Activated gamma-delta T cell treated with anti-CD3 and anti-CD28 coated beads, Interleukin-2, amount 50 U/mL, for 16 hours (primary cell): ENCODE measurements around the gene MEFV.
"Not testable (repeated sequence)": the region's sequence is repeated elsewhere in the genome, so short reads cannot be mapped to it uniquely, and the experiment has no call there.

Experiments
- DNase-seq: peaks from one replicate; pipeline ENCODE4 v3.0.0-alpha.2; 2020; ENCODE audit warnings: low read depth

MEFV gene

DNA sequence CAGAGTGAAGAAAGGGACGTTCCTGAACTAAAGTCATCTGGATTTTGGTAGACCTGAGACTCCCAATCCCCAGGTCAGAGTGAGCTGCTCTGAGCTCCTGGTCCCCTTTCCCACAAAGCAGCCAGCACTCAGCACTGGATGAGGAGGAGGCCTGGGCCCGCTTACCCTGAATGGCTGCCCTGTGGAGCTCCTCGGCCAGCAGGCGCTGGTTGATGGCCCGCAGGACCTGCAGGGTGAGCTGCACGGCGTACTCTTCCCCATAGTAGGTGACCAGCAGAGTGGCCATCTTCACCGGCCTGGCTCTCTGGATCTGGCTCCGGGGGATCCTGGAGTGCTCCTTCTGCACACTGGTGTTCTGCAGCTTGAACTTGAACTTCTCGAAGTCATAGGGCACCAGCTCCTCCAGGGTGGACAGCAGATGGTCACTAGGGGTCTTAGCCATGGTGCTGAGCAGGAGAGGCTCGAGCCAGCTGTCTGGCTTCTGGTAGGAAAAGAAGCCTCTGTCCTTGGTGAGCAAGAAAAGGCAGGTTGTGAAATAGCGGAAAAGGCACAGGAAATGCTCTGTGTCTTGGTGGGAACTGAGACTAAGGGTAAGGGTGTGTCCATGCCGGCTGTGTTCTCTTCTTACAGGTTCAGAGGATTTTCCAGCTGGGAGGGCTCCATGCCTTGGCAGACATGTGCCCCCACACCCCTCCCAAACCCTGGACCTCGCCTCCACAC is at the start of gene MEFV:
Gene MEFV, minus strand, starts transcription at position 488 of the 720 bp plus-strand sequence. Its CDS starts 46 bp downstream, at position 442.
- no peak for DNase-seq

DNA sequence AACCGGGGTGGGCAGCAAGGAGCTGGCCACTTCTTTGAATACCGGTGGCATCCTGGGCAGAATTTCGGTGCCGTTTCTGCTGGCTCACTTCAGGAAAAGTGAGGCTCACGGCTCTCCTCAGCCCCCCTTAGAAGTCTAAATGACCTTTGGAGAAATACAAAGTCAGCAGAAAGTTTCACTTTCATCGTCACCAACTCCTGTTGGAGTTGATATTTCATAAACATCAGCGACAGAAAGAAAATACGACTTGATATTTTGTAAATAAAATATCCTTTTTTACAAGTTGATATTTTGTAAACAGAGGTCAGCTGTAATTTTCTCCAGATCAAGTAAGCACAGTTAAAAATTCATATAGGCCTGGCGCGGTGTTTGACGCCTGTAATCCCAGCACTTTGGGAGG is 49.6 kb upstream of the MEFV start:
- no peak for DNase-seq

DNA sequence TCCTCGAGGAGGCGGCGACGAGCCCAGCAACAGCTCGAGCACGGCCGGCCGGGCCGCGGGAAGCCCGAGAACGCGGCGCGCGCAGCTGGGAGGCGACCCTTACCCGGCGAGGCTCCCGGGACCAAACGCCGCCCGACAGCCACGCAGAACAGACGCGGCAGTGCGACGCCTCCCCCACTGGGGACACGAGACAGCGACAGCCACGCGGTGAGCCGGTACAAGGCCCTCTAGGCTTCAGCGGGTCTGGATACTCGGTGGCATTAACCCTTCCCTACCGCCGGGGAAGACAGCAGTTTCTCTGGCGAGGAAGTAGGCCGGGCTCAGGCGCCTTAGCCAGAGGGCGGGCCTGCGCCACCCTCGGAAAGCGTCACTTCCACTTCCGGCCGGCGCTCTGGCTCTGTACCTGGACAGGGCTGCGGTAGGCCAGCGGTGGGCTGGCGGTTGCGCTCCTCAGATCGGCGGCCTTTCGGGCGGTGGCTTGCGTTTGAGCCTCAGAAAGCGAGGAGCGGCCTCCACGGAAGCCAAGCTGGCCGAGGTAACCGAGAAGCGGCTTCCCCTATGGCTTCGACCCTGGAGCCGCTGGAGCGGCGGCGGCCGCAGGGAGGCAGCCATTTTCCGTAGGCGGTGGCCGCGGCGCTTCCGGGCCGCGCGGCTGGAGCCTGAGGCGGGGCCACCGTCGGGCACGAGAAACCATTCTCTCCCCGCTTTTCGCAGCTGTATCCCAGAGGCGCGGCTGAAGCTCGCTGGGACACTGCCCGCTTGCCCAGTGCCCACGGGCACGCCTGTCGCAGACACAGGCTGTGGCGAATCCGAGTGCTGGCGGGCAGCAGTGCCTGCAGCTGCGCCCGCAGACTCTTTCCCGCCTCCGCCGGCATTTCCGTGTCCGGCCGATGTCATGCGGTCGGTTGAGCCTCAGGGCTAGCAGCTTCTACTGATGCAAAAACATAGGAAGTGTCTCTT is 49.0 kb upstream of the MEFV start, which contains the start of the genes TIGD7 and ZNF75A:
Gene TIGD7, minus strand, starts transcription at position 322 of the 960 bp plus-strand sequence. CDS start 4,816 bp downstream, outside the sequence.
Gene ZNF75A, plus strand, starts transcription at position 389 of the 960 bp plus-strand sequence. CDS start 2,932 bp downstream, outside the sequence.
- peak; percentile 62 for DNase-seq

DNA sequence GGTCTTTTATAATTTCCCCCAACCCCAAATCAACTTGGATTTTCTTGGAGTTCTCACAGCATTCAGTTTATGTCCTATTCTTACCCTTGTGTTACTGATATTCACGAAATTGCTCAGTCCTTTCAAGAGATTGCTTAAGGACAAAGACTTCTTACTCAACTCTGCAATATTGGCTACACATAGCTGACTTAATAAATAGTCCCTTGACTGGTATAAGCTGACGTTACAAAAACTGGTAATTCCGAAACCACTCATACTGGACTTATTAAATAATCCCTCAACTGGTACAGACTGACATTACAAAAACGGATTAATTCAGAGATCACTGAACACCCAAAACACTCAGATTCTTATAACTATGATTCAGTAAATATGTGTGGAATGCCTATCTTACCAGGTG is 47.9 kb upstream of the MEFV start:
- DNase-seq, result no peak

- DNase-seq, result no peak
These were observed 39.4 kb upstream of the MEFV start for GRCh38 chr16:3295783-3296182.

GRCh38 chr16:3295209-3295608 is 38.8 kb upstream of the MEFV start:
- DNase-seq, result no peak

- DNase-seq, result no peak
These were observed 36.2 kb upstream of the MEFV start for GRCh38 chr16:3292604-3293003.

DNA sequence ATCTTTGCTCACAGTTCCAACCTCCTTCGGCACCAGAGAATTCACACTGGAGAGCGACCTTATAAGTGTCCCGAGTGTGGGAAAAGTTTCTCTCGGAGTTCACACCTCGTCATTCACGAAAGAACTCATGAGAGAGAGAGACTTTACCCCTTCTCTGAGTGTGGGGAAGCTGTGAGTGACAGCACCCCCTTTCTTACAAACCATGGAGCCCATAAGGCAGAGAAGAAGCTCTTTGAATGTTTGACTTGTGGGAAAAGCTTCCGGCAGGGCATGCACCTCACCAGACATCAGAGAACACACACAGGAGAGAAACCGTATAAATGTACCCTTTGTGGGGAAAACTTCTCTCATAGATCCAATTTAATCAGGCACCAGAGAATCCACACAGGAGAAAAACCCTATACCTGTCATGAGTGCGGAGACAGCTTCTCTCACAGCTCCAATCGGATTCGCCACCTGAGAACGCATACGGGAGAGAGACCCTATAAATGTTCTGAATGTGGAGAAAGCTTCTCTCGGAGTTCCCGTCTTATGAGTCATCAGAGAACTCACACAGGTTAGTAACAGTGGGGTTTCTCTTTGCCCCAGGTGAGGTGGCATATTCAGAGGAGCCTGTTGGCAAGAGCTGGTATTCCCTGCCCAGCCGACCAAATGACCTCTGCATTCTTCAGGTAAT is 33.7 kb upstream of the MEFV start:
- no peak for DNase-seq

DNA sequence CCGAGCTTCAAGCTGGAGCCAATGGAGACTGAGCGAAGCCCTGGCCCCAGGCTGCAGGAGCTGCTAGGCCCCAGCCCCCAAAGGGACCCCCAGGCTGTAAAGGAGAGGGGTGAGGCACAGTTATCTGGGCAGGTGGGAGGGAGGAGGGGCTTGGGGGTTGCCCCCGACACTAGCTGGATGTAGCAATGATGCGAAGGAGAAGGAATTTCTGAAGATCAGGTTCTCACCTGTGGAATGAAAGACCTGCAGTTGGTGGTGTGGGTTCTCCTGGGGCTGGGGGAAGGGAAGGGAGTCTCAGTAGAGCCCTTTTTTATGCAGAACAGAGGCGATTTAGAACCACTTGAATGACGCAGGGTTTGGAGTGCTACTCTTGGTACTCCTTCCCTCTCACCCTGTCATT is 28.7 kb upstream of the MEFV start:
- no peak for DNase-seq

DNA sequence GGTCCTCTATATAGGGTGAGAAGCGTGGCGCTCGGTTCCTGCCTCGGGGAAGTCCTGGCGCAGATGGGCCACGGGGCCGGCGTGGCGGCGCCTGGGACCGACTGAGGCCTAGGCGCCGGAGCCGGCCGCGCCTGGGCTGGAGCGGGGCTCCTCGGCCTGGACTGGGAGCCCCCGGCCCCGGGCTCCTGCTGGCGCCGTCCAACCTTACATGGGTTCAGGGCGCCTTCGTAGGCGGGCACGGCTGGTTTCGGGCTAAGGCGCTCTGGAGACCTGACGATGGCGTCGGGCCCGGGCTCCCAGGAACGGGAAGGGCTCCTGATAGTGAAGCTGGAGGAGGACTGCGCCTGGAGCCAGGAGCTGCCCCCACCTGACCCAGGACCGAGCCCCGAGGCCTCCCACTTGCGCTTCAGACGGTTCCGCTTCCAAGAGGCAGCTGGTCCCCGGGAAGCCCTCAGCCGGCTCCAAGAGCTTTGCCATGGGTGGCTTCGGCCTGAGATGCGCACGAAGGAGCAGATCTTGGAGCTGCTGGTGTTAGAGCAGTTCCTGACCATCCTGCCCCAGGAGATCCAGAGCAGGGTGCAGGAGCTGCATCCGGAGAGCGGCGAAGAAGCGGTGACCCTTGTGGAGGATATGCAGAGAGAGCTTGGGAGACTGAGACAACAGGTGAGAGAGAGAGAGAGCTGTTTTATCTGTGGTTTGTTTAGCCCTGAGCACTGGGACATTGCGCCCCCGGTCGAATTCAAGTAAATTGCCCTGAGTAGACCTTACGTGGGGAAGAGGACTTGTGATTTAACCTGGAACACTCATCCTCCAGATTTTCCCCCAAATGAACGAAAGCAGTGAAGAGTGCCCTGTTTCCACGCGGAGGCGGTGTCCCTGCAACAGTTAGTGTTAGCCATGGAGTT is 27.4 kb upstream of the MEFV start:
- no peak for DNase-seq

DNA sequence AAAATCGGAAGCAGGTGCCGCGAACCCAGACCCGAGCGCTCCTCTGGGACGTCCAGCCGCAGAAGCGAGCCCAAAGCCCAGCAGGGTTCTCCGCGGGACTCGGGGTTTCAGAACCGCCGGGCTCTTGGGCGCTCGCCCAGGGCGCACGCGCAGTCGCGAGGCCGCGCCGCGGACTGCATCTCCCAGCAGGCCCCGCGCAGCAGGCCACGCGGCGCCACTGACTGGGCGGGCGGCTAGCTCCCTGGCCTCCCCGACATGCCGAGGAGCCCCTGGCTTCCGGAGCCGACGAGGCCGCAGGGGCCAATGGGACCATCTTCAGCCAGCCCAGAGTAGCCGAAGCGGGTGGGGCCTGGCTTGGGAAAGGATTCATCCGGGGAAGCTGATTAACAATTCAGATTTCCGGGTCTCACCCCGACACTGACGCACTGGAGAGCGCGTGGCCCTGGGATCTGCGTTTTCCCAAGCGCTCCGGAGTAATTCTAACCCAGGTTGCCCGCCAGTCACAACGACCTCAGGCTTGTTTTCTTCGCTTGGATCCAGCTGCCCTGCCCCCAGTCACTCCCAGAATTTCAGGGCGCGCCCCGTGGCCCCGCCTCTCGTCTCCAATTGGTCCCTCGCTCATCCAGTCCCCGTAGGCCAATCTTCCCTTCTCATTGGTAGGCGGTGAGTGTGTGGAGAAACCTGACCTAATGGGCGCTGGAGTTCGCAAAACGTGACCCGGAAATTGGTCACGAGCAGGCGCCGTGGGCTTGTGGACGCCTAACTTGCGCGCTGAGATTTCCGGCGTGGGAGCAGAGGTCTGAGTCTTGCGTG is 26.5 kb upstream of the MEFV start, which contains the start of gene ZNF263:
Gene ZNF263, plus strand, starts transcription at position 762 of the 813 bp plus-strand sequence. CDS start 328 bp downstream, outside the sequence.
- DNase-seq, result peak; percentile 81

- DNase-seq, result no peak
These were observed 25.8 kb upstream of the MEFV start for GRCh38 chr16:3282103-3282729.

- no peak for DNase-seq
These were observed 24.9 kb upstream of the MEFV start for GRCh38 chr16:3281222-3281820.

GRCh38 chr16:3276679-3277078 is 20.2 kb upstream of the MEFV start:
- DNase-seq, result no peak

GRCh38 chr16:3274947-3275346 is 18.5 kb upstream of the MEFV start:
- DNase-seq, result no peak

- no peak for DNase-seq
These were observed 18.1 kb upstream of the MEFV start for GRCh38 chr16:3274490-3274889.

GRCh38 chr16:3271281-3271680 is 14.8 kb upstream of the MEFV start:
- not testable (repeated sequence) for DNase-seq

DNA sequence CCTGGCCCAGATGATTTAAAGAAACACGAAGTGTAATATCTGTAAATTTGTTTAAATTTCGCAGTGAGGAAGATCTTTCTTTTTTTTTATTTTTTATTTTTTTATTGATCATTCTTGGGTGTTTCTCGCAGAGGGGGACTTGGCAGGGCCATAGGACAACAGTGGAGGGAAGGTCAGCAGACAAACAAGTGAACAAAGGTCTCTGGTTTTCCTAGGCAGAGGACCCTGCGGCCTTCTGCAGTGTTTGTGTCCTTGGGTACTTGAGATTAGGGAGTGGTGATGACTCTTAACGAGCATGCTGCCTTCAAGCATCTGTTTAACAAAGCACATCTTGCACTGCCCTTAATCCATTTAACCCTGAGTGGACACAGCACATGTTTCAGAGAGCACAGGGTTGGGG is 14.3 kb upstream of the MEFV start:
- not testable (repeated sequence) for DNase-seq

GRCh38 chr16:3268294-3268693 is 11.9 kb upstream of the MEFV start:
- no peak for DNase-seq
